GM19193 (cell line): ENCODE measurements around the gene GRIK5.
A peak's percentile ranks its signal among the peaks of the same experiment; 100 is the strongest.

ENCODE experiments used
- POLR2A ChIP-seq: IDR thresholded peaks from 4 replicates; pipeline ENCODE4 v1.6.1; 2011; ENCODE audit not compliant: insufficient read depth, insufficient read length; ENCODE audit errors: extremely low read depth

Gene GRIK5

GRCh38 chr19:41984961-41985360, 85.0 kb downstream of the GRIK5 start:
- no peak for TF ChIP-seq POLR2A

- no peak for TF ChIP-seq POLR2A
Measured at GRCh38 chr19:41981724-41982123, 88.3 kb downstream of the GRIK5 start.

DNA sequence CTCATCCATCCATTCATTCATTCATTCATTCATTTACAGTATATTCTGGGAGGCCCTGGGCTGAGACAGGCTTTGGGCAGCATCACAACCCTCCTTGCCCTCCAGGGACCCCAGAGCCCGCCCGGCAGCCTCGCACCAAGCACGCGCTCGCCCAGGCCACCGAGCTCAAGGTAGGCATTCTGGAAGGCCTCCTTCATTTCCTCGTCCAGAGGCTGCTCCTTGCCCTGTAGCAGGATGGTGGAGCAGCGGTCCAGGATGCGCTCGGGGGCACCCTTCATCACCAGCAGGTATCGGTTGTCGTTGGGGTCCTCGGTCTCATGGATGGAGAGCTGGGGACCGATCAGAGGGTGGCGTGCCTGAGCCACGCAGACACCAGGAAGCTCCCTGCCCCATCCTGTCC, 91.5 kb downstream of the GRIK5 start:
- TF ChIP-seq POLR2A: no peak

DNA sequence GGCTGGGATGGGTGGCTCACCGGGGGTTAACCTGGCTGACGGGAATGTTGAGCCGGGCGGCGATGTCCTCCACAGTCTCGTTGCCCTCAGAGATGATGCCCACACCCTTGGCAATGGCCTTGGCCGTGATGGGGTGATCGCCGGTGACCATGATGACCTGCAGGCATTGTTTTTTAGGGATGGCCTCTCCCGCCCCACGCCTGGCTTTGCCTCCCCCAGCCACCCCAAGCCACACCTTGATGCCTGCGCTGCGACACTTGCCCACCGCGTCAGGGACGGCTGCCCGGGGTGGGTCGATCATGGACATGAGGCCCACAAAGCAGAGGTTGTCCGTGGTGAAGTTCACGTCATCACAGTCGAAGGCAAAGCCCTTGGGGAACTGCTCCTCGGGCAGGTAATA, 92.1 kb downstream of the GRIK5 start:
- TF ChIP-seq POLR2A: no peak

- TF ChIP-seq POLR2A: no peak
Measured at GRCh38 chr19:41974652-41975051, 95.4 kb downstream of the GRIK5 start.

- TF ChIP-seq POLR2A: no peak
Measured at GRCh38 chr19:41971363-41971762, 98.6 kb downstream of the GRIK5 start.

DNA sequence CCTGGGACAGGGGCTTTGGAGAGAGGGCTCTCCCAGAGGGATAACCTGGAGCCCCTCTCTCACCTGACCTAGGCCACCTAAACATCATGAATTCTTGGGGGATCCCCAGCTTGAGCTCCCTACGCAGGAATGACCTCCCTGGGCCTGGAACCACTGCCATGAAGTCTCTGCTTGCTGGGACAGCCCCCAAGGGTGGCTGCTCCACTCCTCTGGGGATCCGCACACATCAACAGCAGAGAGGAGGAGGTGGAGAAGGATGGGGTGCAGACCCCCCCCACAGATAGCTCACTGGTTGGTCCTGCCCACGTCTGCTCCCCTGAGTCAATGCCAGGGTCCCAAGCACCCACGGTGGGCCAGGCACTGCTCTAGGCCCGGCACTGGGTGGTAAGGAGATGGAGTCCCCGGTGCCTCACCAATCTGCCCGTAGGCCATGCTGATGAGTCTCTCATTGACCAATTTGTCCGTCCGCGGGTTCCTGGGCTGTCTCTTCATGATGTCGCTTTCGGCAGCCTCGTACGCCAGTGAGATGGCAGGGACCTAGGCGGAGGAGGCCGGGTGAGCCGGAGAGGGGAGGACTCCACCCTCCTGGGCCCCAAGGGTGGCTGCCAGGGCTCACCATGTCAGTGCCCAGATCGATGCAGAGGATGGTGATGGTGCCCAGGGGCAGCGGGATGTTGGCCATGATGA, 100.1 kb downstream of the GRIK5 start:
- no peak for TF ChIP-seq POLR2A

- no peak for TF ChIP-seq POLR2A
Measured at GRCh38 chr19:41968751-41969595, 101.0 kb downstream of the GRIK5 start.

- TF ChIP-seq POLR2A: no peak
Measured at GRCh38 chr19:41967054-41967783, 102.8 kb downstream of the GRIK5 start.

- TF ChIP-seq POLR2A: no peak
Measured at GRCh38 chr19:41965106-41965505, 104.9 kb downstream of the GRIK5 start.

DNA sequence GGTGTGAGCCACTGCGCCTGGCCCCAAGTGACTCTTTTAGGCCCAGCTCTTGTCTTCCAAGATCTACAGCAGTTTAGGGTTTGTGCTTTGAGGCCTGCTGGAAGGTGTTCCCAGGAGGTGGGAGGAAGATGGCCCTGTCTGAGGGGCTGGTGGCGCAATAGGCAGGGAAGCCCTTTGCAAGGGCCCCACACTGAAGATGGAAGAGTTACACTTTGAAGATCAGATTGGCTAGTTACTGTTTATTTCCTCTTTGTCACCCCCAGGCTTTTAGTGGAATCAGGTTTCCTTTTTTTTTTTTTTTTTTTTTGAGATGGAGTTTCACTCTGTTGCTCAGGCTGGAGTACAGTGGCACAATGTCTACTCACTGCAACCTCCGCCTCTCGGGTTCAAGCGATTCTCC, 109.0 kb downstream of the GRIK5 start:
- TF ChIP-seq POLR2A: no peak

- TF ChIP-seq POLR2A: peak; percentile 44
Measured at GRCh38 chr19:41959056-41960053, 110.7 kb downstream of the GRIK5 start, which contains the start of gene RABAC1. RABAC1 (minus strand) TSS chr19:41959321; CDS start chr19:41959292, 29 bp downstream.

DNA sequence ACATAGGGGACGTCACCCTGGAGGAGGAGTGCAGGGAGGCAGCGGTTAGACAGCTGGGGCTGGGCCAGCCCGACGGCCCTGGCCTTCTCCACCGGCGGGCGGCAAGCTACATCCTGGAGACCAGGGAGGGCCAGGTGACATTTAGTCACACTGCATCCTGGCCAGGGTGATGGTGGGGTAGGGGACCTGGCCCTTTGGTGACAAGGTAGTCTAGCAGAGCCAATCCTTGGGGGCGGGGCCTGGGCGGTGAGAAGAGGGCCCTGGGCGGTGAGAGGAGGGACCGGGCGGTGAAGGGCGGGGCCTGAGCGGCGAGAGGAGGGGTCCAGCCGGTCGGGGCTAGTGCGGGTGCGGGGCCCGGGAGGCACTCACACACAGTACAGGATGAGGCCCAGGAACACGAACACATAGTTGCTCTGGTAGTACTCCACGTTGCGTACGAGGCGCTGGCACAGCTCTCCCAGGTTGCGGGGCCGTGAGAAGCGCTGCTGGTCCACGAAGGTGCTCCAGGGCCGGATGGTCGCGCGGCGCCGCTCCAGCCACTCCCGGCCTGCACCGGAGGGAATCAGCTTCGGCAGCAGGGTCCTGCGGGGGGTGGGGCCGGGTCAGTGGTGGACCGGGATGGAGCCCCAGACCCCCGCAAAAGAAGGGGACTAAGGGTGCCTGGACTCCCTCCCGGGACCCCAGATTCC, 111.5 kb downstream of the GRIK5 start:
- TF ChIP-seq POLR2A: no peak
